Thyroid gland (tissue), 4 donors: ENCODE results near the gene SLC41A2. TPM values are rescaled to one million over a fixed set of nuclear protein-coding genes. Genes with fewer than 3 reads are reported as not detected.
"Not testable (repeated sequence)": the region's sequence is repeated elsewhere in the genome, so short reads cannot be mapped to it uniquely, and the experiment has no call there.

Experiments used
- DNase-seq, 2 donors: peaks; one replicate each; pipeline ENCODE4 v3.0.0-alpha.2; 2019
- H3K27ac ChIP-seq, 3 donors: fragments of 200-600 bp; sonication (generic); 1 replicate in 2 of 3; 2 replicates in 1 of 3; pipeline ENCODE4 v1.5.1; 2016 to 2019; ENCODE audit warnings: mild to moderate bottlenecking in 1 of 3, moderate library complexity in 1 of 3
- H3K27me3 ChIP-seq: fragments of 200-600 bp; sonication (generic); one replicate; pipeline ENCODE4 v1.5.1; 2019
- H3K36me3 ChIP-seq, 2 donors: fragments of 200-600 bp; sonication (generic); one replicate each; pipeline ENCODE4 v1.5.1; 2016 to 2019
- H3K4me1 ChIP-seq, 2 donors: fragments of 200-600 bp; sonication (generic); one replicate each; pipeline ENCODE4 v1.5.1; 2017 to 2019
- H3K4me3 ChIP-seq, 3 donors: fragments of 200-600 bp; sonication (generic); replicated peaks in 1 of 3; 1 replicate in 2 of 3; 2 replicates in 1 of 3; pipeline ENCODE4 v1.5.1; 2016; ENCODE audit warnings: mild to moderate bottlenecking in 1 of 3
- H3K9me3 ChIP-seq: fragments of 200-600 bp; sonication (generic); one replicate; pipeline ENCODE4 v1.5.1; 2017
- POLR2A ChIP-seq, 2 donors: fragments of 450-650 bp; IDR thresholded peaks; one replicate each; pipeline ENCODE4 v1.6.1; 2017; ENCODE audit warnings: antibody characterized with exemption in 2 of 2, mild to moderate bottlenecking in 2 of 2, moderate library complexity in 1 of 2
- WGBS, 2 donors: methylation state at CpG; one replicate each; pipeline ENCODE4 v1.1.5; 2017; 5-methylcytosine and 5-hydroxymethylcytosine counted together
- intact Hi-C: fragments of 100-400 bp; cut with DNase I; formaldehyde crosslinking; loops from one replicate; pipeline ENCODE4 v1.15.1; 2023
- total RNA-seq, 4 donors: library from RNA; depleted of rRNA; stranded (reverse); fragments of >200 nt; gene quantifications; one replicate each; pipeline ENCODE4 v1.2.3, GENCODE V29; 2016
- TF ChIP-seq, protein P1 (sequence below), 6 experiments: fragments of 200-600 bp in 3 of 6; fragments of 450-650 bp in 3 of 6; sonication (generic) in 3 of 6; IDR thresholded peaks; one replicate each; pipeline ENCODE4 v1.5.1; 2016 to 2019; ENCODE audit warnings: antibody characterized with exemption in 6 of 6, mild to moderate bottlenecking in 2 of 6, inconsistent platforms in 1 of 6, moderate library complexity in 1 of 6

SLC41A2 gene
- total RNA-seq, 4 donors from 2014 or later: 75.1 to 142 (median 93.1) TPM

DNA sequence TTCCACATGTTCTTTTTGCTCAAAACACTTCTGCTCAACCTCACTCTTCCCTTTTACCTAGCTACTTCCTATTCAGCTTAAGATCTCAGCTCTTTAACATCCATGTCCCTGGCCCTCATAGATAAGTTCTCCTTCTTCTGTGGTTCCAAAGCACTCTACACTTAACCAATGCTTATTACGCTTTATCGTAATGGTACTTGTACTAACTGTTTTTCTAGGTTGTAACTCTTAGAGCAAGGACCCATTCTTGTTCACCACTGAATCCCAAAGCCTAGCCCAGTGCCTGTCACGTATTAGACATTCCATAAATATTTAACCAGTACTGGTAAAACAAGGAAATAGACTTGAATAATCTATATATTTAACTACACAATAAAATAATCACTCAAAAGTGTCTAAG is 5.3 kb downstream of the SLC41A2 start:
- Histone ChIP-seq H3K36me3 (no peaks in the 10 kb centered on the region), H3K4me1 (peaks cover 22 to 27% of the 10 kb centered on the region in 2 donors), H3K4me3 (no peak overlapping the region), H3K27me3 (no peaks in the 10 kb centered on the region), H3K27ac (no peak overlapping the region), H3K9me3 (no peaks in the 10 kb centered on the region)
- WGBS, 2 donors: 52 to 60% methylated on average over 3 of the region's 3 CpGs
- TF ChIP-seq, protein P1, sequence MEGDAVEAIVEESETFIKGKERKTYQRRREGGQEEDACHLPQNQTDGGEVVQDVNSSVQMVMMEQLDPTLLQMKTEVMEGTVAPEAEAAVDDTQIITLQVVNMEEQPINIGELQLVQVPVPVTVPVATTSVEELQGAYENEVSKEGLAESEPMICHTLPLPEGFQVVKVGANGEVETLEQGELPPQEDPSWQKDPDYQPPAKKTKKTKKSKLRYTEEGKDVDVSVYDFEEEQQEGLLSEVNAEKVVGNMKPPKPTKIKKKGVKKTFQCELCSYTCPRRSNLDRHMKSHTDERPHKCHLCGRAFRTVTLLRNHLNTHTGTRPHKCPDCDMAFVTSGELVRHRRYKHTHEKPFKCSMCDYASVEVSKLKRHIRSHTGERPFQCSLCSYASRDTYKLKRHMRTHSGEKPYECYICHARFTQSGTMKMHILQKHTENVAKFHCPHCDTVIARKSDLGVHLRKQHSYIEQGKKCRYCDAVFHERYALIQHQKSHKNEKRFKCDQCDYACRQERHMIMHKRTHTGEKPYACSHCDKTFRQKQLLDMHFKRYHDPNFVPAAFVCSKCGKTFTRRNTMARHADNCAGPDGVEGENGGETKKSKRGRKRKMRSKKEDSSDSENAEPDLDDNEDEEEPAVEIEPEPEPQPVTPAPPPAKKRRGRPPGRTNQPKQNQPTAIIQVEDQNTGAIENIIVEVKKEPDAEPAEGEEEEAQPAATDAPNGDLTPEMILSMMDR (IDR thresholded peaks at IDR 0.05): no peak
- TF ChIP-seq POLR2A (IDR thresholded peaks at IDR 0.05): no peak
- no peak for DNase-seq
- intact Hi-C loops: no loop called here

DNA sequence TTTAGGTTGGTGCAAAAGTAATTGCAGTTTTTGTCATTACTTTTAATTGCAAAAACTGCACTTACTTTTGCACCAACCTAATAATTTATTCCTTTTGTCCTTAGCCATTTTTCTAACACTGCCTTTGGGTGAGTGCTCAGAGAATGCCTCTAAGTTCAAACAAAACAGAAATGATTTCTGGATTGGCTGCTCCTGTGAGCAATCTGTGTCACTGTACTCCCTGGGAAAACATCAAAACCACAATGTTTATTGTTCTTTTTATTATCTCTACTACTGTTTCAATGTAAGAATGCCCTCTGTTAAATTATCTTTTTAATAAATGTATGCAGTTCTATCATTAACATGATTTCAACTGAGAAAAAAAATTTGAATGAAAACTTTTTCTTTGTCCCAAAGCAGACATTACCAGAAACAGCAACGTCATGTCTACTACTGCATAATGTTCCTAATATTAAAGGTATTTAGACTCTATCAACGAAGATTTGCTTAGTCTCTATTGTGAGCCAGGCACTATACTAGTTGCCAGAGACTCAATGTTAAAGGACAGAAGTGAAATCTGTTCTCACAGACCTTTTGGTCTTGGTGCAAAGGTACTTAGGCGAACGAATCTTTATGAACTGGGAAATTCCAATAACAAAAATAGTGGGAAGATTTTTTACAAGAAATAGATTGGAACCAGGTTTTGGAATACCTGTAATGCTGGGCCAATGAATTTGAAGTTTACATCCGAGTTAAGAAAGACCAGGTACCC is 6.2 kb downstream of the SLC41A2 start:
- Histone ChIP-seq H3K4me1 (peaks cover 22% of the 10 kb centered on the region in 2 donors), H3K27me3 (no peaks in the 10 kb centered on the region), H3K9me3 (no peaks in the 10 kb centered on the region), H3K36me3 (no peaks in the 10 kb centered on the region), H3K4me3 (no peak overlapping the region), H3K27ac (no peak overlapping the region)
- no peak for DNase-seq
- TF ChIP-seq, protein P1 (IDR thresholded peaks at IDR 0.05): no peak
- no peak for TF ChIP-seq POLR2A (IDR thresholded peaks at IDR 0.05)
- intact Hi-C loops: no loop called here
- WGBS, 2 donors: 91 to 93% methylated on average over 5 of the region's 5 CpGs

DNA sequence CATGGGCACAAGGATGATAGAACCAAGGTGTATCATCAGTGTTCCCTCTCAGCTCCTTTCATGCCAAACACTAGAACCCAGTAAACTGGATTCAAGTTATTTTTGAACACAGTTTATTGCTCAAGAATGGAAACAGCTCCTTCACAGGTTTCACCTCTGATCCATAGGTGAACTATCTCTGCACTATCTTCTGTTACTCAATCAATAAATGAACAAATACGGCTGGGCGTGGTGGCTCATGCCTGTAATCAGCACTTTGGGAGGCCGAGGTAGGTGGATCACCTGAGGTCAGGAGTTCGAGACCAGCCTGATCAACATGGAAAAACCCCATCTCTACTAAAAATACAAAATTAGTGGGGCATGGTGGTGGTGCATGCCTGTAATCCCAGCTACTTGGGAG is 9.4 kb downstream of the SLC41A2 start:
- H3K27ac ChIP-seq, DNase-seq, H3K36me3 ChIP-seq, H3K4me3 ChIP-seq, H3K27me3 ChIP-seq, intact Hi-C loops, H3K9me3 ChIP-seq: not testable (repeated sequence)
- WGBS, 2 donors: 76 to 99% methylated on average over 4 of the region's 4 CpGs
- H3K4me1 ChIP-seq: peaks cover 12 to 16% of the 10 kb centered on the region in 2 donors

DNA sequence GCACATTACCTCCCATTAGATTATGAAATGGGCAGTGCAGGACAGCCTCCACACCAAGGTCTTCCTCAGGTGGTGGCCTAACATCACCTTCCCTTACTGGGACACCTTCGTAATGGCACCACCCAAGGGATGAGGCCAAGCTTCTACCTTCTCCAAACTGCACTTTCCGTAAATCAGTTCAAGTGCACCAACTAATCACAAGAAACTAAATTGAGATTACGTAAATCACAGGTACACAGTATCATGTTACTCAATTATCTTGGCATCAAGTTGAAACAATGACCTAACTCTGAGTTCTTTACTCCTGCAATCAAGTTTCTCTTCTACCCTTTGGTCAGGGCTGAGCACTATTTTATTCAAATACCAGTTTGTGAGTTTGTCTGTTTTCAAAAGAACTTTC is 13.8 kb downstream of the SLC41A2 start:
- Histone ChIP-seq H3K27ac (no peak overlapping the region), H3K9me3 (no peaks in the 10 kb centered on the region), H3K4me1 (no peaks in the 10 kb centered on the region), H3K36me3 (no peaks in the 10 kb centered on the region), H3K27me3 (no peaks in the 10 kb centered on the region), H3K4me3 (no peak overlapping the region)
- TF ChIP-seq, protein P1 (IDR thresholded peaks at IDR 0.05): no peak
- no peak for TF ChIP-seq POLR2A (IDR thresholded peaks at IDR 0.05)
- intact Hi-C loops: no loop called here
- no peak for DNase-seq
- 97 to 100% methylated on average over 3 of the region's 3 CpGs for WGBS, 2 donors

DNA sequence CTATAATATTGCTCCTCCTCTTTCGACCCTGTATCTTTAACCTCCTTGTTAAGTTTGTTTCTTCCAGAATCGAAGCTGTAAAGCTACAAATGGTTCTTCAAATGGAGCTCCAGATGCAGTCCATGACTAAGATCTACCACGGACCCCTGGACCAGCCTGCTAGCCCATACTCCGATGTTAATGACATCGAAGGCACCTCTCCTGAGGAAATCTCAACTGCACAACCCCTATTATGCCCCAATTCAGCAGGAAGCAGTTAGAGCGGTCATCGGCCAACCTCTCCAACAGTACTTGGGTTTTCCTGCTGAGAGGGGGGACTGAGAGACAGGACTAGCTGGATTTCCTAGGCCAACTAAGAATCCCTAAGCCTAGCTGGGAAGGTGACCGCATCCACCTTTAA is 14.7 kb downstream of the SLC41A2 start:
- H3K9me3 ChIP-seq, H3K36me3 ChIP-seq, H3K4me1 ChIP-seq, DNase-seq, H3K27ac ChIP-seq, H3K4me3 ChIP-seq, H3K27me3 ChIP-seq, intact Hi-C loops: not testable (repeated sequence)
- WGBS, 2 donors: 94 to 97% methylated on average over 8 of the region's 8 CpGs

DNA sequence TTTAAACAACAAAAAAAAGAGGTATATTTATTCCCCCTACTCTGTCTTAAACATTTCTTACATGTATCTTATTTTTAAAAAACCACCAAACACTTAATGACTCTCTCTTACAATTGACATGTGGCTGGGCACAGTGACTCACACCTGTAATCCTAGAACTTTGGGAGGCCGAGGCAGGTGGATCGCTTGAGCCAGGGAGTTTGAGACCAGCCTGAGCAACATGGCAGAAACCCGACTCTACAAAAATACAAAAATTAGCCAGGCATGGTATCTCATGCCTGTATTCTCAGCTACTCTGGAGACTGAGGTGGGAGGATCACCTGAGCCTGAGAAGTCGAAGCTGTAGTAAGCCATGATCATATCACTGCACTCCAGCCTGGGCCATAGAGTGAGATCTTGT is 16.0 kb downstream of the SLC41A2 start:
- WGBS, 2 donors: 92 to 96% methylated on average over 4 of the region's 4 CpGs
- no peaks in the 10 kb centered on the region for H3K9me3 ChIP-seq
- no peak overlapping the region for H3K27ac ChIP-seq
- H3K36me3 ChIP-seq: no peaks in the 10 kb centered on the region
- intact Hi-C loops: no loop called here
- H3K27me3 ChIP-seq: no peaks in the 10 kb centered on the region
- DNase-seq: no peak
- no peaks in the 10 kb centered on the region for H3K4me1 ChIP-seq
- H3K4me3 ChIP-seq: no peak overlapping the region
- TF ChIP-seq, protein P1 (IDR thresholded peaks at IDR 0.05): no peak
- no peak for TF ChIP-seq POLR2A (IDR thresholded peaks at IDR 0.05)
